HepG2 (cell line): ENCODE data around the gene RALY. TPM values are rescaled to one million over a fixed set of nuclear protein-coding genes. Genes with fewer than 3 reads are reported as not detected.

Experiments
- ATAC-seq: fragments of 200-7000 bp; cut with Tn5 transposase; 3 replicates; pipeline ENCODE4 v1.9.1; 2020; ENCODE audit warnings: mild to moderate bottlenecking, moderate library complexity
- BruUV-seq: library from RNA; stranded (reverse); fragments of 400-500 nt; replicated peaks from 2 replicates; lab custom pipeline; 2021; lab: Mats Ljungman, UMichigan
- CTCF ChIA-PET: fragments of 300-600 bp; formaldehyde crosslinking; extraction: SDS; loops from one replicate; lab custom pipeline; 2021; ENCODE audit warnings: low total read pairs, inconsistent platforms, low intra/inter-chr PET ratio; lab: Yijun Ruan, JAX
- POLR2A ChIA-PET: fragments of 350-600 bp; sonication (Branson Sonifier 250); formaldehyde crosslinking; loops from one replicate; lab custom pipeline; 2020; ENCODE audit warnings: antibody characterized with exemption, inconsistent platforms; lab: Yijun Ruan, JAX
- DNase-seq: peaks from one replicate; pipeline ENCODE4 v3.0.0-alpha.2; 2015; ENCODE audit warnings: low spot score
- FAIRE-seq: peaks from 3 replicates; lab custom pipeline; 2011; peaks lifted over from hg19 to GRCh38; lab: Jason Lieb, UNC
- H2AFZ ChIP-seq: one replicate; pipeline ENCODE4 v1.6.1; 2011; ENCODE audit warnings: low read length, inconsistent platforms
- H3K27ac ChIP-seq: fragments of 300-600 bp; 3 replicates; pipeline ENCODE4 v1.8.0; 2011; ENCODE audit warnings: mixed run types, mild to moderate bottlenecking, mixed read lengths, low read length, inconsistent platforms; ENCODE audit not compliant: insufficient read depth; ENCODE audit errors: extremely low read length
- H3K27me3 ChIP-seq, 2 experiments: fragments of 200-600 bp in 1 of 2; 2 replicates in 1 of 2; 3 replicates in 1 of 2; pipeline versions ENCODE4 v1.6.0 to v1.8.0; 2011; ENCODE audit warnings: low read length in 2 of 2, mild to moderate bottlenecking in 2 of 2, moderate library complexity in 2 of 2, inconsistent platforms in 1 of 2; ENCODE audit not compliant: insufficient read depth in 2 of 2, control insufficient read depth in 1 of 2
- H3K36me3 ChIP-seq, 2 experiments: fragments of 200-600 bp in 1 of 2; replicated peaks in 1 of 2; 2 replicates in 1 of 2; 3 replicates in 1 of 2; pipeline versions ENCODE4 v1.5.1 to v1.8.0; 2011; ENCODE audit warnings: low read length in 2 of 2, inconsistent platforms in 1 of 2; ENCODE audit not compliant: insufficient read depth in 2 of 2, control insufficient read depth in 1 of 2
- H3K4me1 ChIP-seq: 2 replicates; pipeline ENCODE4 v1.5.1; 2012; ENCODE audit warnings: low read length, inconsistent platforms; ENCODE audit not compliant: insufficient read depth
- H3K4me2 ChIP-seq: 2 replicates; pipeline ENCODE4 v1.6.0; 2011; ENCODE audit warnings: low read depth, low read length, inconsistent platforms
- H3K4me3 ChIP-seq, 3 experiments: fragments of 200-600 bp in 1 of 3; sonication (generic), shearing (Covaris generic) in 1 of 3; replicated peaks in 1 of 3; 2 replicates each; pipeline ENCODE4 v1.5.1; 2011 to 2016; ENCODE audit warnings: low read length in 3 of 3, inconsistent platforms in 2 of 3, low read depth in 2 of 3, mild to moderate bottlenecking in 2 of 3, control low read depth in 1 of 3, mixed read lengths in 1 of 3; ENCODE audit not compliant: insufficient read depth in 1 of 3
- H3K79me2 ChIP-seq: one replicate; pipeline ENCODE4 v1.6.1; 2011; ENCODE audit warnings: low read length, inconsistent platforms; ENCODE audit not compliant: insufficient read depth
- H3K9ac ChIP-seq: 2 replicates; pipeline ENCODE4 v1.6.0; 2011; ENCODE audit warnings: mild to moderate bottlenecking, low read depth, low read length, inconsistent platforms; ENCODE audit not compliant: insufficient read depth
- H3K9me3 ChIP-seq: 2 replicates; pipeline ENCODE4 v1.5.1; 2012; ENCODE audit warnings: mild to moderate bottlenecking, low read length
- H4K20me1 ChIP-seq: 2 replicates; pipeline ENCODE4 v1.6.0; 2011; ENCODE audit warnings: inconsistent platforms, mild to moderate bottlenecking, low read length, moderate library complexity; ENCODE audit not compliant: insufficient read depth
- CHCHD3 ChIP-seq: sonication (generic); formaldehyde crosslinking; IDR thresholded peaks from 2 replicates; pipeline ENCODE4 v1.8.0; 2022; ENCODE audit warnings: mild to moderate bottlenecking, missing genetic modification reagents, moderate library complexity
- HNF4A ChIP-seq: sonication (generic); formaldehyde crosslinking; IDR thresholded peaks from 2 replicates; pipeline ENCODE4 v1.4.0; 2020; ENCODE audit warnings: missing genetic modification reagents
- MEIS1 ChIP-seq: sonication (generic); formaldehyde crosslinking; IDR thresholded peaks from 2 replicates; pipeline ENCODE4 v1.9.0; 2021; ENCODE audit warnings: mild to moderate bottlenecking, missing genetic modification reagents, moderate library complexity, borderline replicate concordance
- TBL1XR1 ChIP-seq: fragments of 150-350 bp; IDR thresholded peaks from 2 replicates; pipeline ENCODE4 v1.6.1; 2014; ENCODE audit warnings: borderline replicate concordance, low read length; ENCODE audit not compliant: partially characterized antibody
- ZBED4 ChIP-seq: sonication (generic); formaldehyde crosslinking; IDR thresholded peaks from 2 replicates; pipeline ENCODE4 v1.4.0; 2020; ENCODE audit warnings: missing genetic modification reagents, borderline replicate concordance
- ZBTB21 ChIP-seq: sonication (generic); formaldehyde crosslinking; IDR thresholded peaks from 2 replicates; pipeline ENCODE4 v1.4.0; 2020; ENCODE audit warnings: missing genetic modification reagents
- ZBTB4 ChIP-seq: sonication (generic); formaldehyde crosslinking; IDR thresholded peaks from 2 replicates; pipeline ENCODE4 v1.4.0; 2020; ENCODE audit warnings: missing genetic modification reagents, mild to moderate bottlenecking, borderline replicate concordance
- ZFX ChIP-seq: sonication (generic); formaldehyde crosslinking; IDR thresholded peaks from 2 replicates; pipeline ENCODE4 v1.4.0; 2020; ENCODE audit warnings: mild to moderate bottlenecking, low read depth, missing genetic modification reagents, moderate library complexity
- ZHX1 ChIP-seq: sonication (generic); formaldehyde crosslinking; IDR thresholded peaks from 2 replicates; pipeline ENCODE4 v1.8.1; 2022; ENCODE audit warnings: low read depth, mild to moderate bottlenecking, missing genetic modification reagents
- ZKSCAN8 ChIP-seq: IDR thresholded peaks from 2 replicates; pipeline ENCODE4 v1.6.1; 2016; ENCODE audit warnings: borderline replicate concordance, missing genetic modification reagents, missing compliant biosample characterization
- ZNF484 ChIP-seq: sonication (generic); formaldehyde crosslinking; IDR thresholded peaks from 2 replicates; pipeline ENCODE4 v1.5.1; 2020; ENCODE audit warnings: mild to moderate bottlenecking, low read depth, missing genetic modification reagents, borderline replicate concordance
- ZNF672 ChIP-seq: sonication (generic); formaldehyde crosslinking; IDR thresholded peaks from 2 replicates; pipeline ENCODE4 v1.8.1; 2022; ENCODE audit warnings: missing genetic modification reagents
- ZNF724P ChIP-seq: sonication (generic); formaldehyde crosslinking; IDR thresholded peaks from 2 replicates; pipeline ENCODE4 v1.8.0; 2022; ENCODE audit warnings: missing genetic modification reagents, borderline replicate concordance
- ZNF746 ChIP-seq: sonication (generic); formaldehyde crosslinking; IDR thresholded peaks from 2 replicates; pipeline ENCODE4 v1.8.0; 2022; ENCODE audit warnings: mild to moderate bottlenecking, missing genetic modification reagents
- WGBS: methylation state at CpG from one replicate; pipeline ENCODE4 v1.1.6; 2017; ENCODE audit warnings: low lambda C conversion rate; 5-methylcytosine and 5-hydroxymethylcytosine counted together
- in situ Hi-C: cut with HindIII; loops from 2 replicates; pipeline ENCODE4 v1.10.0; 2017; ENCODE audit warnings: low pct_unique_long_range_greater_than_20kb; ENCODE audit not compliant: extremely low pct_ligation_motif_present
- intact Hi-C: fragments of 100-400 bp; cut with micrococcal nuclease; formaldehyde crosslinking; loops from one replicate; pipeline ENCODE4 v1.10.0; 2022; ENCODE audit not compliant: unreplicated experiment
- polyA plus RNA-seq, 8 experiments: library from polyadenylated mRNA; depleted of rRNA in 3 of 8; stranded (reverse) in 7 of 8; unstranded in 1 of 8; fragments of >200 nt; fragmentation: Illumina TruSeq in 4 of 8; extraction: Trizol in 4 of 8; gene quantifications; 2 replicates each; pipeline versions ENCODE4 v1.2.1 to v1.2.3, GENCODE V29; 2011 to 2016; ENCODE audit warnings: low read depth in 4 of 8, missing spikeins in 1 of 8, mixed read lengths in 1 of 8; ENCODE audit not compliant: insufficient read depth in 1 of 8
- total RNA-seq, 5 experiments: library from RNA; depleted of rRNA; stranded (reverse); fragments of >200 nt; fragmentation: Illumina TruSeq; extraction: Trizol; gene quantifications; 2 replicates each; pipeline ENCODE4 v1.2.3, GENCODE V29; 2016; ENCODE audit warnings: low read depth in 1 of 5

The RALY gene
- total and polyA plus RNA-seq, 2 of the 13 experiments (the other 11 are each of a cell fraction or from before 2014, with no cell fraction given): 178 to 186 TPM

- Histone ChIP-seq H4K20me1 (peaks cover 40% of the 10 kb centered on the region), H3K4me2 (no peak overlapping the region), H3K9me3 (no peaks in the 10 kb centered on the region), H3K79me2 (peaks cover 51% of the 10 kb centered on the region), H2AFZ (no peak overlapping the region), H3K27ac (no peak overlapping the region)
- DNase-seq (no peak), FAIRE-seq (no peak)
- intact Hi-C loops: no loop called here
- TF ChIP-seq ZKSCAN8 (CRISPR knock-in tag): no peak
- no peak for TF ChIP-seq ZNF484
- TF ChIP-seq CHCHD3 (CRISPR knock-in tag): no peak
- TF ChIP-seq ZNF746 (CRISPR knock-in tag): no peak
- no peak for TF ChIP-seq ZNF672 (CRISPR knock-in tag)
- TF ChIP-seq ZBTB4 (CRISPR knock-in tag): no peak
- no peak for TF ChIP-seq TBL1XR1
- no peak for TF ChIP-seq ZHX1
- no peak for TF ChIP-seq ZNF724P (CRISPR knock-in tag)
- TF ChIP-seq HNF4A: no peak
- TF ChIP-seq ZBED4 (CRISPR knock-in tag): no peak
- TF ChIP-seq ZFX (CRISPR knock-in tag): no peak
- no peak for TF ChIP-seq ZBTB21
- TF ChIP-seq MEIS1: no peak
- TF ChIP-seq, all 625 proteins: peak for 0
- H3K4me3 ChIP-seq: no peak overlapping the region
- in situ Hi-C loops: loop anchor here (5.0 kb wide), 1 partner anchor 136 kb away; no protein-coding TSS in a partner anchor
- no peak overlapping the region for H3K9ac ChIP-seq
- BruUV-seq: no TSS peak
- no peaks in the 10 kb centered on the region for H3K27me3 ChIP-seq
- ChIA-PET POLR2A (interaction anchor here (2.6 kb wide), 1 partner anchor 75 kb away, joined by 16 read pairs; the partner anchor contains the start of gene RALY), CTCF (interaction anchor here (1.5 kb wide), 1 partner anchor 61 kb away, joined by 8 read pairs; no protein-coding TSS in a partner anchor)
- no peak for ATAC-seq
- no peaks in the 10 kb centered on the region for H3K4me1 ChIP-seq
- H3K36me3 ChIP-seq: peaks cover 21 to 57% of the 10 kb centered on the region in 2 experiments
- 100% methylated on average over 1 of the region's 1 CpG for WGBS
These were observed 74.3 kb downstream of the RALY start for GRCh38 chr20:34068001-34068400.
